Esophagus muscularis mucosa (tissue), 4 donors: Measurements from ENCODE around the gene CELF4.

Experiments used
- CTCF ChIP-seq, 3 experiments: fragments of 200-600 bp in 2 of 3; fragments of 450-650 bp in 1 of 3; sonication (generic) in 2 of 3; IDR thresholded peaks; one replicate each; pipeline ENCODE4 v1.5.1; 2017 to 2019; ENCODE audit warnings: antibody characterized with exemption in 3 of 3, mild to moderate bottlenecking in 2 of 3, moderate library complexity in 1 of 3
- EP300 ChIP-seq: sonication (generic); formaldehyde crosslinking; IDR thresholded peaks from one replicate; pipeline ENCODE4 v1.6.1; 2017; ENCODE audit warnings: antibody characterized with exemption
- POLR2A ChIP-seq: fragments of 450-650 bp; IDR thresholded peaks from one replicate; pipeline ENCODE4 v1.6.1; 2017; ENCODE audit warnings: antibody characterized with exemption, moderate library complexity, mild to moderate bottlenecking, low read depth
- POLR2AphosphoS5 ChIP-seq, 2 donors: sonication (generic); formaldehyde crosslinking; IDR thresholded peaks; one replicate each; pipeline ENCODE4 v1.6.1; 2017; ENCODE audit warnings: antibody characterized with exemption in 2 of 2

- TF ChIP-seq POLR2AphosphoS5 (IDR thresholded peaks at IDR 0.05) (no peak), POLR2A (no peak), CTCF (IDR thresholded peaks at IDR 0.05) (no peak), EP300 (no peak)
Measured at GRCh38 chr18:37408676-37409265, 156.8 kb downstream of the CELF4 start.
